HEK293 (cell line): ENCODE results near the gene RAET1G.

Experiments
- CTCF ChIA-PET: fragments of 350-600 bp; formaldehyde crosslinking; extraction: SDS; loops from one replicate; lab custom pipeline; 2021; ENCODE audit warnings: antibody characterized with exemption; lab: Yijun Ruan, JAX
- POLR2A ChIA-PET: fragments of 300-600 bp; formaldehyde crosslinking; extraction: SDS; loops from one replicate; lab custom pipeline; 2020; ENCODE audit warnings: antibody characterized with exemption, inconsistent platforms; lab: Yijun Ruan, JAX
- H3K27ac ChIP-seq: fragments of 200-500 bp; sonication (Bioruptor generic); 2 replicates; pipeline ENCODE4 v1.5.1; 2014; ENCODE audit warnings: low read depth, low read length, control low read depth, inconsistent platforms; ENCODE audit errors: extremely low read depth
- H3K36me3 ChIP-seq, 2 experiments: fragments of 200-500 bp in 1 of 2; sonication (Bioruptor generic) in 1 of 2; 1 replicate in 1 of 2; 2 replicates in 1 of 2; pipeline ENCODE4 v1.5.1; 2014 to 2017; ENCODE audit warnings: inconsistent platforms in 2 of 2, low read length in 2 of 2; ENCODE audit not compliant: control insufficient read depth in 2 of 2, insufficient read depth in 1 of 2
- H3K4me1 ChIP-seq: fragments of 200-500 bp; sonication (Bioruptor generic); 2 replicates; pipeline ENCODE4 v1.5.1; 2014; ENCODE audit warnings: mild to moderate bottlenecking, low read length, inconsistent platforms; ENCODE audit not compliant: control insufficient read depth, insufficient read depth
- H3K4me3 ChIP-seq: 2 replicates; pipeline ENCODE4 v1.5.1; 2011; ENCODE audit warnings: low read depth, mild to moderate bottlenecking, control low read depth, low read length, moderate library complexity
- H3K9me3 ChIP-seq: fragments of 200-500 bp; sonication (Bioruptor generic); 2 replicates; pipeline ENCODE4 v1.5.1; 2014; ENCODE audit warnings: low read depth, low read length, inconsistent platforms; ENCODE audit not compliant: control insufficient read depth, insufficient read depth
- BCL11A ChIP-seq: fragments of 450-650 bp; formaldehyde crosslinking; IDR thresholded peaks from 2 replicates; pipeline ENCODE4 v1.5.1; 2016; ENCODE audit warnings: low read depth, missing biosample characterization, missing genetic modification characterization
- GFI1B ChIP-seq: fragments of 450-650 bp; formaldehyde crosslinking; IDR thresholded peaks from 2 replicates; pipeline ENCODE4 v1.5.1; 2016; ENCODE audit warnings: missing biosample characterization, missing genetic modification characterization
- ZBTB1 ChIP-seq: fragments of 450-650 bp; formaldehyde crosslinking; IDR thresholded peaks from 2 replicates; pipeline ENCODE4 v1.5.1; 2016; ENCODE audit warnings: missing biosample characterization, missing genetic modification characterization
- ZBTB17 ChIP-seq: fragments of 450-650 bp; formaldehyde crosslinking; IDR thresholded peaks from 2 replicates; pipeline ENCODE4 v1.5.1; 2016; ENCODE audit warnings: missing biosample characterization, missing genetic modification characterization
- ZBTB20 ChIP-seq: fragments of 450-650 bp; formaldehyde crosslinking; IDR thresholded peaks from 2 replicates; pipeline ENCODE4 v1.5.1; 2016; ENCODE audit warnings: missing biosample characterization, missing genetic modification characterization
- ZFP37 ChIP-seq: fragments of 450-650 bp; formaldehyde crosslinking; IDR thresholded peaks from 2 replicates; pipeline ENCODE4 v1.5.1; 2016; ENCODE audit warnings: missing biosample characterization, missing genetic modification characterization
- ZNF140 ChIP-seq: fragments of 450-650 bp; formaldehyde crosslinking; IDR thresholded peaks from 2 replicates; pipeline ENCODE4 v1.5.1; 2016; ENCODE audit warnings: missing biosample characterization, missing genetic modification characterization
- ZNF311 ChIP-seq: fragments of 450-650 bp; formaldehyde crosslinking; IDR thresholded peaks from 2 replicates; pipeline ENCODE4 v1.5.1; 2017; ENCODE audit warnings: missing biosample characterization, missing genetic modification characterization, borderline replicate concordance
- ZNF518A ChIP-seq: fragments of 450-650 bp; formaldehyde crosslinking; conservative IDR thresholded peaks from 2 replicates; pipeline ENCODE4 v1.5.1; 2016; ENCODE audit warnings: low read depth, missing biosample characterization, missing genetic modification characterization
- ZNF629 ChIP-seq: fragments of 450-650 bp; formaldehyde crosslinking; IDR thresholded peaks from 2 replicates; pipeline ENCODE4 v1.5.1; 2017; ENCODE audit warnings: missing biosample characterization, missing genetic modification characterization
- ZNF660 ChIP-seq: fragments of 450-650 bp; IDR thresholded peaks from 2 replicates; pipeline ENCODE4 v1.5.1; 2018; ENCODE audit warnings: missing biosample characterization, mild to moderate bottlenecking, missing genetic modification characterization
- ZNF785 ChIP-seq: fragments of 450-650 bp; formaldehyde crosslinking; IDR thresholded peaks from 2 replicates; pipeline ENCODE4 v1.5.1; 2016; ENCODE audit warnings: missing biosample characterization, missing genetic modification characterization
- ZNF791 ChIP-seq: fragments of 450-650 bp; formaldehyde crosslinking; IDR thresholded peaks from 2 replicates; pipeline ENCODE4 v1.5.1; 2016; ENCODE audit warnings: missing biosample characterization, missing genetic modification characterization
- ZNF843 ChIP-seq: fragments of 450-650 bp; formaldehyde crosslinking; IDR thresholded peaks from 2 replicates; pipeline ENCODE4 v1.5.1; 2016; ENCODE audit warnings: missing biosample characterization, missing genetic modification characterization
- ZSCAN5A ChIP-seq: fragments of 450-650 bp; formaldehyde crosslinking; IDR thresholded peaks from 2 replicates; pipeline ENCODE4 v1.5.1; 2016; ENCODE audit warnings: missing biosample characterization, missing genetic modification characterization
- TF ChIP-seq, protein P1 (sequence below): fragments of 450-650 bp; formaldehyde crosslinking; IDR thresholded peaks from 2 replicates; pipeline ENCODE4 v1.5.1; 2016; ENCODE audit warnings: missing biosample characterization, missing genetic modification characterization
- TF ChIP-seq, protein P2 (sequence below): fragments of 450-650 bp; formaldehyde crosslinking; IDR thresholded peaks from 2 replicates; pipeline ENCODE4 v1.5.1; 2016; ENCODE audit warnings: missing biosample characterization, missing genetic modification characterization
- TF ChIP-seq, protein P3 (sequence below): fragments of 450-650 bp; IDR thresholded peaks from 2 replicates; pipeline ENCODE4 v1.5.1; 2018; ENCODE audit warnings: missing biosample characterization, mild to moderate bottlenecking, missing genetic modification characterization

Gene RAET1G

GRCh38 chr6:149963462-149964307, 40.8 kb upstream of the RAET1G start, which contains the start of gene ULBP1 (continued):
- TF ChIP-seq ZNF785 (tag by site-specific recombination) = no peak
- TF ChIP-seq BCL11A (tag by site-specific recombination) = peak; percentile 46; the same call in 1 of the 2 replicates
- TF ChIP-seq, protein P1, sequence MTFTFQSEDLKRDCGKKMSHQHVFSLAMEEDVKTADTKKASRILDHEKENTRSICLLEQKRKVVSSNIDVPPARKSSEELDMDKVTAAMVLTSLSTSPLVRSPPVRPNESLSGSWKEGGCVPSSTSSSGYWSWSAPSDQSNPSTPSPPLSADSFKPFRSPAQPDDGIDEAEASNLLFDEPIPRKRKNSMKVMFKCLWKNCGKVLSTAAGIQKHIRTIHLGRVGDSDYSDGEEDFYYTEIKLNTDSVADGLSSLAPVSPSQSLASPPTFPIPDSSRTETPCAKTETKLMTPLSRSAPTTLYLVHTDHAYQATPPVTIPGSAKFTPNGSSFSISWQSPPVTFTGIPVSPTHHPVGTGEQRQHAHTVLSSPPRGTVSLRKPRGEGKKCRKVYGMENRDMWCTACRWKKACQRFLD (tag by site-specific recombination) = no peak
- TF ChIP-seq ZNF843 = peak; percentile 74
- TF ChIP-seq, protein P2, sequence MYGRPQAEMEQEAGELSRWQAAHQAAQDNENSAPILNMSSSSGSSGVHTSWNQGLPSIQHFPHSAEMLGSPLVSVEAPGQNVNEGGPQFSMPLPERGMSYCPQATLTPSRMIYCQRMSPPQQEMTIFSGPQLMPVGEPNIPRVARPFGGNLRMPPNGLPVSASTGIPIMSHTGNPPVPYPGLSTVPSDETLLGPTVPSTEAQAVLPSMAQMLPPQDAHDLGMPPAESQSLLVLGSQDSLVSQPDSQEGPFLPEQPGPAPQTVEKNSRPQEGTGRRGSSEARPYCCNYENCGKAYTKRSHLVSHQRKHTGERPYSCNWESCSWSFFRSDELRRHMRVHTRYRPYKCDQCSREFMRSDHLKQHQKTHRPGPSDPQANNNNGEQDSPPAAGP (tag by site-specific recombination) = peak; percentile 94
- no peak for TF ChIP-seq ZNF140 (tag by site-specific recombination)
- no peak for TF ChIP-seq GFI1B (tag by site-specific recombination)
- peak; percentile 40; the same call in 1 of the 2 replicates for TF ChIP-seq ZNF518A (tag by site-specific recombination)
- peak; percentile 11; the same call in 1 of the 2 replicates for TF ChIP-seq ZBTB1 (tag by site-specific recombination)

DNA sequence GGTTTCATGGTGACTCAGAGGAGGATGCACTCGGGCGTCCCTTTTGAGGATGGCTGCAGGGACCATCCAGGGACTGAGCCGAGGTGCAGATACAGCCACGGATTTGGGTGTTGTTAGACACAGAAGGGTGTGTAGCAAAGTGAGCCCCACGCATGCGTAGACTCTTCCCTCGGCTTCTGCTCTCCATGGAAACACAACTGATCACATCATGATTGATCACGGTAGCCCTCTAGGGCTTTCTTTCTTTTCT, 40.2 kb upstream of the RAET1G start:
- TF ChIP-seq ZNF791 (tag by site-specific recombination) = no peak
- TF ChIP-seq ZFP37 (tag by site-specific recombination) = no peak
- TF ChIP-seq ZBTB17 = peak; percentile 84
- Histone ChIP-seq H3K4me1 (peaks cover 3% of the 10 kb centered on the region), H3K27ac (peak overlapping the region; percentile 72; the same call in 1 of the 2 replicates), H3K36me3 (no peaks in the 10 kb centered on the region), H3K4me3 (peak overlapping the region; percentile 61), H3K9me3 (no peaks in the 10 kb centered on the region)
- CTCF ChIA-PET = no interaction called here
- POLR2A ChIA-PET = no interaction called here

DNA sequence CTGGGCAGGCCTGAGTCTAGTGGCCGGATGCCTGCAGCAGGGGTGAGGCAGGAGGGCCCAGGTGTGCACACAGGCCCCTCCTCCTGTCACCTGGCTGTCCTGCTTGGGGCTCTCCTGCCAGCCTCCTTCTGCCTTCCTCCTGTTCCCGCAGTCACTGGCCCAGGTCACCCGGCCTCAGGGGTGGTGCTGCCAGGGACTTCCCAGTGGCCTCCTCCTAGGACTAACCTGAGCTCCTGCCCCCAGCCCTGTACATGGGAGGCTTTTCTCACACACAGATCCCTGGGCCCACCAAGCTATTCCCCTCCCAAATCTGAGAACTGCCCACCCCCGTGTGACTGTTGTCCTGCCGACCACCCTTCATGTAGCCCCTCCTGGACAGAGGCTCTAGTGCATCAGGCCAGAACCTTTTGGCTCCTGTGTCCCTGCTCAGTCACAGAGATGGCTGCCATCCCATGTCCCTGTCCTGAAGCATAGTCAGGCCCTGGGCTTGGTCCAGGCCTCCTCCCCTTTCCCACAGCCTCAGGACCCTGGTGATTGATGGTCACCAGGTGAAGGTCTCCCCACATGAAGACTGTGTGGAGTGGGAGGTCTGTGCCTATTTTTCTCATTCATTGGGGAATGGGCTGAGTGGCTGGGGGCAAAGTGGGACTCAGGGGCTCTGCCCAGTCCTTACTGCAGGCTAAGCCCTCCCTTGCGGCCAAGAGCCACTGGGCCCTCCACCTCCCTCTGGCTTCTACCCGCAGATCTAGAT, 39.7 kb upstream of the RAET1G start:
- Histone ChIP-seq H3K4me1 (peaks cover 3% of the 10 kb centered on the region), H3K27ac (peak overlapping the region; percentile 72; the same call in 1 of the 2 replicates), H3K4me3 (peak overlapping the region; percentile 61), H3K36me3 (no peaks in the 10 kb centered on the region), H3K9me3 (no peaks in the 10 kb centered on the region)
- TF ChIP-seq ZNF629 (tag by site-specific recombination) (no peak), ZNF311 (tag by site-specific recombination) (no peak), ZSCAN5A (0 out of 2 replicates have a peak, but pooled peaks have one; percentile 27), ZNF660 (no peak), ZBTB20 (tag by site-specific recombination) (peak; percentile 72)
- TF ChIP-seq, protein P3, sequence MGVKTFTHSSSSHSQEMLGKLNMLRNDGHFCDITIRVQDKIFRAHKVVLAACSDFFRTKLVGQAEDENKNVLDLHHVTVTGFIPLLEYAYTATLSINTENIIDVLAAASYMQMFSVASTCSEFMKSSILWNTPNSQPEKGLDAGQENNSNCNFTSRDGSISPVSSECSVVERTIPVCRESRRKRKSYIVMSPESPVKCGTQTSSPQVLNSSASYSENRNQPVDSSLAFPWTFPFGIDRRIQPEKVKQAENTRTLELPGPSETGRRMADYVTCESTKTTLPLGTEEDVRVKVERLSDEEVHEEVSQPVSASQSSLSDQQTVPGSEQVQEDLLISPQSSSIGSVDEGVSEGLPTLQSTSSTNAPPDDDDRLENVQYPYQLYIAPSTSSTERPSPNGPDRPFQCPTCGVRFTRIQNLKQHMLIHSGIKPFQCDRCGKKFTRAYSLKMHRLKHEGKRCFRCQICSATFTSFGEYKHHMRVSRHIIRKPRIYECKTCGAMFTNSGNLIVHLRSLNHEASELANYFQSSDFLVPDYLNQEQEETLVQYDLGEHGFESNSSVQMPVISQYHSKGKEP (tag by site-specific recombination) = no peak
- CTCF ChIA-PET = interaction anchor here (1.0 to 2.1 kb wide), 3 partner anchors 44 to 233 kb away, joined by 3 to 13 read pairs (median 4); no protein-coding TSS in a partner anchor
- POLR2A ChIA-PET = no interaction called here
